HuH-7 (cell line): Measurements from ENCODE around the gene GMCL2.
"Not testable (repeated sequence)": the region's sequence is repeated elsewhere in the genome, so short reads cannot be mapped to it uniquely, and the experiment has no call there.

ENCODE experiments used
- DNase-seq: peaks from one replicate; pipeline ENCODE4 v3.0.0; 2011; ENCODE audit warnings: low spot score

GMCL2 gene, protein sequence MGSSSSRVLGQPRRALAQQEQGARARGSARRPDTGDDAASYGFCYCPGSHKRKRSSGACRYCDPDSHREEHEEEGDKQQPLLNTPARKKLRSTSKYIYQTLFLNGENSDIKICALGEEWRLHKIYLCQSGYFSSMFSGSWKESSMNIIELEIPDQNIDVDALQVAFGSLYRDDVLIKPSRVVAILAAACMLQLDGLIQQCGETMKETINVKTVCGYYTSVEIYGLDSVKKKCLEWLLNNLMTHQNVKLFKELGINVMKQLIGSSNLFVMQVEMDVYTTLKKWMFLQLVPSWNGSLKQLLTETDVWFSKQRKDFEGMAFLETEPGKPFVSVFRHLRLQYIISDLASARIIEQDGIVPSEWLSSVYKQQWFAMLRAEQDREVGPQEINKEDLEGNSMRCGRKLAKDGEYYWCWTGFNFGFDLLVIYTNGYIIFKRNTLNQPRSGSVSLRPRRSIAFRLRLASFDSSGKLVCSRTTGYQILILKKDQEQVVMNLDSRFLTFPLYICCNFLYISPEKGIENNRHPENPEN

DNA sequence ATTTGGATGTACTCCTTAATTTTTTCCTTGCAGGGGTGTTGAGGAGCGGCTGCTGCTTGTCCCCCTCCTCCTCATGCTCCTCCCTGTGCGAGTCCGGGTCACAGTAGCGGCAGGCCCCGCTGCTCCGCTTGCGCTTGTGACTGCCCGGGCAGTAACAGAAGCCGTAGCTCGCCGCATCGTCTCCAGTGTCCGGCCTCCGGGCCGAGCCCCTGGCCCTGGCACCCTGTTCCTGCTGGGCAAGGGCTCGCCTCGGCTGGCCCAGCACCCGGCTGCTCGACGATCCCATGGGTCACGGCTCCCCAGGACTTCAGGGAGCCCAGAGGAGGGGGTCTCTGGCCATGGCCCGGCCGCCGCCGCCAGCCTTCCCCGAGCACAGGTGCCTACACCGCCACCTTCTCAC is at the start of gene GMCL2:
GMCL2 (minus strand) TSS at position 358 of the 400 bp plus-strand sequence; CDS start at position 286, 72 bp downstream.
- DNase-seq: no peak

DNA sequence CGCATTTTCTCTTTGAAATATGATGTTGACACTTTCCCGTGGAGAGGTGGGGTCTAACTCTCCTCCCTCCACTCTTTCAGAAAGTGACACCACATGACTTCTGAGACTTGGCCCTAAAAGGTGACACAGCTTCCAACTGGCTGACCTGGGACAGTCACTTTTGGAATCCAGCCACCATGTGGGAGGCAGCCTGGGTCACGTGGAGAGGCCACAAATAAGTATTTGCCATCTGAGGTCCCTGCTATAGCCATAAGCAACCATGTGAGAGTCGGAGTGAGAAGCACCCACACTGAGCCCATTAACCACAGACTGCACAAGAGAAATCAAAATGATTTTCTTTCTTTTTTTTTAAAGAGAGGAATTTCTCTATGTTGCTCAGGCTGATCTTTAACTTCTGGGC is 49.5 kb upstream of the GMCL2 start:
- no peak for DNase-seq

GRCh38 chr5:178236126-178236525 is 49.0 kb upstream of the GMCL2 start:
- DNase-seq: no peak

DNA sequence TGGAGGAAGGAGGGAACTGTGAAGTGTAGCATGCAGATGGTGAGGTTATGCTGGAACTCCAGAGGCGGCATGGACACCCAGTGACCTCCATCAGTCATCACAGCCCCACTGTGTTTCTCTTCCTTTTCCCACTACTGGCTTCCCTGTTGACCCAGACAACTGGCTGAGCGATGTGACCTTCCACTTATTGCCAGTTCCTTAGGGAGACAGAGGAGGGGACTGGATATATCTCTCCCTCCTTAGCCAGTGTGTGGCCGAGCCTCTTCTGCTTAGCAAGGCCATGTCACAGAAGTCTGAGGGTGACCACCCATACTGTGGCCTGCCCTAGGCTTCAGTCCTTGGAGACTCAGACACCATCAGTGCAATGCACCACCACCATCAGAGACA is 48.4 kb upstream of the GMCL2 start:
- no peak for DNase-seq

DNA sequence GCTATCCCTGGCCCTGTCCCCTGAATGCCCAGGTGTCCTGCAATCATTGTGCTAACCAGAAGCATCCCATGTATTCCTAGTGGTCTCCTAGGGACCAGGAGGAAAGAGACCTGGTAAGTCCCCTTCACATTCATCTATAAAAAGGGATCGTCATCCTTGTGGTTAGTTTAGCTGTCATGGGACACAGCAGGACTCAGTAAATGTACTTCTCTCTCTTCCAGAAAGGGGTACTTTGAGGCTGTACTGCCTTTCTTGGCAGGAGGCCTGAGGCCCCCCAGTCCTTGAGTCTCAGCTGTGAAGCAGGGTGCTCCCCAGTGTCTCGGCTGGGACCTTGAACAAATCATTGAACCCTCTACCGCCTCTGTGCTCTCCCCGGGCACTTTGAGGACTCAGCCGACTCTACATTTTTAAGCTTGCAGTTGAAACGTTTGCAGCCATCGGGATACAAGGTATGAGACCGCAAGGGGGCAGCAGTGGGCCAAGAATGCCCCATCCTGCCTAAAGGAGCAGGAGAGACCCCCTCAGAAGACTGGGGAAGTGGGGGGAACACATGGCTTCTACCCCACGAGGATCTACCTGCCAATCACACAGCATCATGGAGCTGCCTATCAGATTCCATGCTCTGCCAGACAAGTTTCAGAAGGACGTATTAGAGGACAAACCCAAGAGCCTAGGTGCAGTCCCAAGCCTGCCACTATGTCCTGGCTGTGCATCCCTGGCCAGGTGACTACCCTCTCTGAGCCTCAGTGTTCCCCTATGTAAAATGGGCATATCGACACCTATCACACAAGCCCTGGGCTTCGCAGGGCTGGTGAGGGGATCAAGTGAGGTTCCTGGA is 47.8 kb upstream of the GMCL2 start:
- peak; percentile 95 for DNase-seq

DNA sequence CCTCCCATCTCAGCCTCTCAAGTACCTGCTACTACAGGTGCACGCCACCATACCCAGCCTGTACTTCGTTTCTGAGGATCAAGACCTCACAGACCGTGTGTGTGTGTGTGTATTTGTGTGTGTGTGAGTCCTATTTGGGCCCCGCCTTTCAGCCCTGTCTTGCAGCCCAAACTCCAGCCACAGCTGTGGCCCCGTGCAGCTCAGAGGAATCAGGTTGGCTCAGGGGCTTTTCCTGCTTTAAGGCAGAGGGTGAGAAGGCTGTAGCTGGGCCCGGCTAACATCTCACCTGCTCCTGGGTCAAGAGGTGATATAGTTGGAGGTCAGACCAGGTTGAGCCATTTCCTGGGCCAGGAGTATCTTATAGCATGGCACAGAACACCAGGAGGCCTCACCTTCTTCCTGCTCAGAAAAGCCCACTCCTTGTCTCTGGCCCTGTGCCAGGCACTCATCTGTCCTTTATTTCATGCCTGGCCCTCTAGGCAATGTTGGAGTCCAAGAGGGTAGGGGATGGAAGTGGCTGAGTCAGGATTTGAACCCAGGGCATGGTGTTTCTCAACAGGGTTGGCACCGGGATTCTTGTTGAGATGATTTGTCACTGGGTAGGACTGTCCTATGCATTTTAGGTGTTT is 47.1 kb upstream of the GMCL2 start:
- DNase-seq: no peak

DNA sequence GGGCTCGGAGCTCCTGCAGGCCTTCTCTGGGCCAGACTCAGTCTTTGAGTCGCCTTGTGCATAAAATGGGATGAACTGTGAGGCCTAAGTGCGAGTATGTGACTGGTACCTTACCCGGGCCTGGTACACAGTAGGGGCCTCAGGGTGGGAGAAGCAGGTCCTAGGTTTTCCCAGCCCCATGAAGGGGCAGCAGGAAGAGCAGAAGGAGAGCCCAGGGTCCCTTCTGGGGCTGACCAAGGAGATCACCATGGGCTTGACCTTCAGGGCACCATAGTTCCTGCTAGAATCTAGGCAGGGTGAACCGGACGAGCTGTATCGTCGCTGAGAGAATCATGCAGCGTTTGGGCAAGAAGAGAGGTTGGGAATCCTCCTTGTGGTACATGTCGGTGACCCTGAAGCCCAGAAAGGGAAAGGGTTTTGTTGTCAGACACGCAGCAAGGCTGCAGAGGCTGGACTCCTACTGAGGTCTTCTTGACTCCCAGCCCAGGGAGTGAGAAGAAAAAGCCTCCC is 45.8 kb upstream of the GMCL2 start:
- no peak for DNase-seq

- DNase-seq: peak; percentile 78
These were observed 45.2 kb upstream of the GMCL2 start, which contains the start of gene PHYKPL for GRCh38 chr5:178232124-178232919. Gene PHYKPL (minus strand): TSS chr5:178232802. CDS start chr5:178232550, 252 bp downstream.

DNA sequence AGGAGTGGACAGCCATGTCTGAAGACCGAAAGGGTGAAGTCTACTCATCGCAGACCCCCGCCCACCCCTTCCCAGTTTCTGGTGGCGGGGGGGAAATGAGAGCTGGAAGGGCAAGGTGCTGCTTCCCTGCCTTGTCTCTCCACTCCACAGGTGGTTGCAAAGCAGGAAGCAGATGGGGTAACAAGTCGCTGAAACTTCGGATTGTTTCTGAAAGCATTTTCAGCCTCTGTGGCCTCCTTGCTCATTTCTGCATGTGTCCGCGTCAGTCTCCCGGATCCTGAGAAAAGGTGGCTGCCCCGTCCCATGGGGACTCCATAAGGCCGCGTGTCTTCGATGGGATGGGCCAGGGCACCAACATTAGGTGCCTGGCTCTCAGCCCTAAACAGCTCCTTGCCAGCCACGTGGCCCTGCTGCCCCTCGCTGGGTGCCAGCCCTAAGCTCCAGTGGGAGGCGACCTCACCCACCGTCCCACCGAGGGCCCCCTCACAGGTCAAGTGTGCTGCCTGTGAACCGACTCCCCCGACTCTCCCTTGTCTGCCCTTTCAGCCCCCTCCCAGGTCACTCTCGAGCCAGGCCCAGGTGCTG is 44.5 kb upstream of the GMCL2 start:
- no peak for DNase-seq

DNA sequence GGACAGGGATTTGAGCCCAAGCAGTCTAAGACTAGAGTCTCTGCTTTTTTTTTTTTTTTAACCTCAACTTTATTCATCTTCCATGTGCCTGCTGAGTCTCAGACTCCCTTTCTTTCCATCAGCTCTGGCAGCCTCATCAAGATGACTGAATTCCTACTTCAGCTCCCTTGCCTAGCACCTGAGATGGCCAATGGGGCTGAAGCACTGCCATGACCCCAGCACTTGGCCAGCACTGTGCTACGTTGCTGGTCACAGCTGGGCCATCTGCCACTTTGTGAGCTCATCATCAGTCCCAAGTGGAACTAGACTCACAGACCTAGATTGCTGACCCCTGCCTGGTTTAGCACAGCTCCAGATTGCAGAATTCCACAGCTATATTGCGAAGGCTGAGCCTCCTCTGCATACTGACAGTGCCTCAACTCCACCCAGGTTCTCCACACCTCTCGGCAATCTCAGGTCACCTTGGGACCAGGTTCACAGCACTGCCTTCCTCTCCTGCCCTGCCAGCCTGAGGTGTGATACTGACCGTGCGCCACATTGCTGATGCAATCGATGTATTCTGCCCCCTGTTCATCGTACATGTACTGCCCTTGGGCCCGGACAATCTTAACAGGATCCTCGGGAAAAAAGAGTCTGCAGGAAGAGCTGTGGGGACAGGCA is 43.8 kb upstream of the GMCL2 start:
- DNase-seq: no peak

DNA sequence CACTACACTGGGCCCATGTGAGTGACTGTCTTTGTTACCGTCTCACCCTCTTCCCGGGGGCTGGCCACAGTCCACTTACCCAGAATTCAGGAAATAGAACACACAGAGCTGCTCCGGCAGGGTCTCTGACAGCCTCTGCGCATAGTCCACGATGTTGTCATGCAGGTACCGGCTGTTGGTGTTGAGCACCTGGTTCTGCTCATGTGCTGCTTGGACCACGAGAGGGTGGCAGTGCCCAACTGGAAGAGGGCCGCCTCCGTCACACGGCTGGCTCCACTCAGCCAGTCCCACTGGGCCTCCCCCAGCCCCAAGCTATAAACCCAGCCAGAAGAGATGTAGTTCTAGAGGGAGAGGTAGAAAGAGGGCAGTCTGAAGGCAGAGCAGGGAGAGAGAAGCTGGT is 42.7 kb upstream of the GMCL2 start:
- DNase-seq: no peak

GRCh38 chr5:178229111-178229510 is 41.9 kb upstream of the GMCL2 start:
- not testable (repeated sequence) for DNase-seq

DNA sequence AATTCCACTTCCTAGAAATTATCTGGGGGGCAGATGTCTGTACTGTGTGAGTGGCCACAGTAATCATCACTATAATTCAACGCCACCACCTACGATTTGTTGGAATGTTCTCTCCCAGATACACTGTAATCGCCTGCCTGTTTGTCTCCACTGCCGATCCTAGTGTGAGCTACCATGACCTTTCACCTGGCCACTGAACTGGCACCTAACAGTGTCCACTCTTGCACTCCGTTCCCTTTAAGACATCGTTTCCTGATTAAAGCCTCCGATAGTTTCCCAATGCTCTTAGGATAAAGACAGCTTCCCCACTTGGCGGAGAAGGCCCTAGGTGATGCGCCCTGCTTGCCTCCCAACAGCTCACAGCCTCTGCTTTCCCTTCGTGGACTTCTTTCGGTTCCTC is 41.4 kb upstream of the GMCL2 start:
- DNase-seq: no peak

DNA sequence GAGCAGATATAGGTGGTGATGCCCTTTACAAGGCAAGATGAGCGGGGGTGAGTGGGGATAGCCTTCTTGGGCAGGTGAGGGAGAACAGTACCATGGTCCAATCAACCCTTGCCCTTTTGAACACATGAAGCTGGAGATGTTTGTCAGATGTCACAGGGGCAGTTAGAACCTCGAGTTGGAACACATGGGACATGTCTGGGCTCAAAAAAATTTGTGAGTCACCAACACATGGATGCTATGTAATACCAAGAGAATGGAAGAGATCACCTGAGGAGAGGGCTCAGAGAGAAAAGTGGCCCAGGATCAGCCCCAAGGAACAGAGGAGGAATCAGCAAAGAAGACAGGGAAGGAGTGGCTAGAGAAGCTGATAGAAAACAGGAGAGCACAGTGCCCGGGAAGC is 40.8 kb upstream of the GMCL2 start:
- no peak for DNase-seq

GRCh38 chr5:178227138-178227659 is 40.0 kb upstream of the GMCL2 start:
- no peak for DNase-seq

DNA sequence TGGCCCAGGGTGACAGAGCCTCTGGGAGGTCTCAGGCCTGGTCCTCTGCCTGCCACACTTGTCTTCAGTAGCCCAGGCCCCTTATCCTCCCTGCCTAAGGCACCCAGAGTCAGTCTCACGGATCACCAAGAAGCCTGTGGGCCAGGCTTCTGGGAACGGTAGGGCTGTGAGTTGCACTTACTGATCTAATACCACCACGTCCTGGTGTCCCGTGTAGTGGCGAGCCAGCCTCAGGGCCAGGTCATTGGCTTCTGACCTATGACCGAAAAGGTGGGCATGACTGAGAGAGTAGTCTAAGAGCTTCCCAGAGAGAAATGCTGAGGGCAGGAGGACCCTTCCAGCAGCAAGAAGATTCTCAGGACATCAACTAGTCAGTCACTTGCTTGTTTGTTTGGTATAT is 38.0 kb upstream of the GMCL2 start:
- no peak for DNase-seq

DNA sequence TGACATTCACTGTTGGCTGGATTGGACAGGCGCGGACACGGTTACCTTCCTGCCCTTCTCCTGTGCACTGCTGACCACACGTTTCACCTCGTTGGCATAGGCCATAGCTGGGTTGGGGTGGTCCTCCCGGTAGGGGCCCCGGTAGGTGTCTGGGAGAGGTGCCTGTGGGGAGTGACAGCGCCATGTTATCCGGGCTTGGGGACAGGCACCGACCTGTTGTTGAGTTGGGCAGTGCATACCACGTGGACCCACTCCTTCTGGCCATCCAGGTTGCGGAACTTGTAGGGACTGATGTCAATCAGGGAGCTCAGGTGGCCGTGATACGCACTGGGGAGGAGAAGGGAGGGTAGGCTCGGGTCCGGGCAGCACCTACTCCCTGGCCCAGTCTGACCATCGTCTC is 37.2 kb upstream of the GMCL2 start:
- DNase-seq: no peak

GRCh38 chr5:178223828-178224335 is 36.7 kb upstream of the GMCL2 start:
- no peak for DNase-seq

DNA sequence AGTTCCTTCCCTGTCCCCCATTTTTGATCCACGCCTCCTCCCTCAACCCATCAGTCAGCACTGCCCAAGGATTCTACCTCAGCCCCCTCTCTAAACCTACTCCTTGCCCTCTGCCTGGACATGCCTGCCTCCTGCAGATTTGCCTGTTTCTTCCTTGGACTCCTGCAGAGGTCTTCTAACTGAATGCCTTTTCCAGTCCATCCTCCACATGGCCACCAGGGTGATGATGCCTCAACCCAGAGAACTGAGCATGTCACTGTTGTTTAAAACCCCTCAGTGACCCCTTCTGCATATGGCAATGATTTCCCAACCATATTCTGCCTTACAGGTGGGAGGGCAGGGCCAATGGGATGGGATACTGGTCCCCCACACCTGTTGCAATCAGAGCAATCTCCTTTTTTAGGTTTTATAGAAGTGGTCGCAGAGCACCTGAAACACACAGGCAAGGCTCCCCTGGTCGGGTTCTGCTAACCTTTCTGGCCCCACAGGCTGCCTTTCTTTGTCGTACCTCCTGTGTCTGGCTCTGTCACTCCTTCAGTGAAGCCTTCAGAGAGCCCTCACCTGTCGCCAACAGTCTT is 36.1 kb upstream of the GMCL2 start:
- no peak for DNase-seq

DNA sequence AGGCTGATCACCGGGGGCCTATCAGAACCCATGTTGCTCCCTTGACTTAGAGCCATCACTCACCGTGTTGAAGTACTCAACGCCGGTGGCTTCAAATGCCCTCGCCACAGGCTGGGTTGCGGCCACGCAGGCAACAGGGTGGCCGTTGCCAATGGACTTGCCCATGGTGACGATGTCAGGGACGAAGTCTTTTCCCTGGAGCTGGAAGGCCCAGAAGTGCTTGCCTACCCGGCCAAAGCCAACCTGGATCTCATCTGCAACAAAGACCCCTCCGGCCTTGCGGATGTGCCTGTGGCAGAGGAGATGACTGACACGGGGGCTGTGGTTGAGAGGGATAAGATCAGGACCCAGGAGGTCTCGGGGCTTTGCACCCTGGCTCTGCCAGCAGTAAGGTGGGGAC is 35.1 kb upstream of the GMCL2 start:
- DNase-seq: no peak
